ENCODE measurements around the gene NR0B1.

Gene NR0B1

GRCh38 chrX:30309139-30309571 lies at the start of gene NR0B1:
NR0B1 (minus strand) TSS chrX:30309390; CDS start chrX:30309363, 27 bp downstream.
- DNase-seq (ENCODE audit: low read depth) = no peak

GRCh38 chrX:30349946-30350345 lies 40.8 kb upstream of the NR0B1 start:
- no peak for DNase-seq (ENCODE audit: low read depth)

DNA sequence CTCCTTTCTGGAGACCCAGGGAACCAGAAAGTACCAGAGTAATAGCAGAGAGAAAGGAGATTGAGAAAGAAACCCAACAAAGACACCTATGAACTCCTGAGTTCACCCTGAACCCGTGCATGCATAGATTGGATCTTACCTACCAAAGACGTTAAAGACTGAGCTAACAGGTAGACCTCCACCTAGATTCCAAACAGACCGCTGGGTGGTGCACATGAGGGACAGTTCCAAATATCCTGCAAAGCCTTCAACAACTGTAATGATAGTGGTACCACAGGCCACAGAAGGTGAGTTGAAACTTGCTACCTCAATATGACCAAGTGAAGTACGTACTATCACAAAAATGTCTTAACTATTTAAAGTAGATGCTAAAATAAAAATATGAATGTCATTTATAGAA lies 34.0 kb upstream of the NR0B1 start:
- no peak for DNase-seq (ENCODE audit: low read depth)

- no peak for DNase-seq (ENCODE audit: low read depth)
These were observed 31.6 kb upstream of the NR0B1 start for GRCh38 chrX:30340753-30341152.

DNA sequence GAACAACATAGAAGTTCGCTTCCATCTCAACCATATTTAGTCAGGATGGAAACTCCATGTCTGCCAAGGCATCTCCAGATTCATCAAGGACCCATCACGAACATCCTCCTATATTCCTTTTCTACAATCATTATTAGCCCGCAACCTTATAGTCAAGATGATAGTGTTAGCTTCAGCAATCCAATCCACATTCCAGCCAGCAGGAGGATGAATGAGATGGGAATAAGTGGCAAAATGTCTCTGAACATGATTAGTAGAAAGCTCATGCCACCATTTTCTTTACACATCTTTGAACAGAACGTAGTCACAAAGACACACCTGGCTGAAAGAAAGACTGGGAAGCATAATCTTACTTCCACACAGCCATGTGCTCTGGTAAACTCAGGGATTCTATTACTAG lies 18.6 kb upstream of the NR0B1 start:
- DNase-seq (ENCODE audit: low read depth) = no peak

DNA sequence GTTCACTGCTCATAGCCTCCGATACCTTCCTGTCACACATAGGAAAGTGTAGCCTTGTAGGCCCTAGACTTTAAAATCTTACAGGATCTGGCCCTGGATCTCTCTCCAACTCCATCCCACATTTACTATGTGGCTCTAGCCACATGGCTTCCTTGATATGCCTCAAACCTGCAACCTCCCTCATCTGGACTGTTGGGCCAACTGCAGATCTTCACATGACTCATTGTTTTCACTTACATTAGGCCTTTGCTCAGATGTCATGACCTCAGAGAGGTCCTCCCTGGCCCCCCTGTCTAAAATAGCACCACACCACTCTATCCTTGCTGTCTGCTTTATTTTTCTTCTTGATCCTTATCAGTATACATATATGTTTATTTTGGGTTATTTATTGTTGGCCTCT lies 8.1 kb upstream of the NR0B1 start:
- no peak for DNase-seq (ENCODE audit: low read depth)

DNA sequence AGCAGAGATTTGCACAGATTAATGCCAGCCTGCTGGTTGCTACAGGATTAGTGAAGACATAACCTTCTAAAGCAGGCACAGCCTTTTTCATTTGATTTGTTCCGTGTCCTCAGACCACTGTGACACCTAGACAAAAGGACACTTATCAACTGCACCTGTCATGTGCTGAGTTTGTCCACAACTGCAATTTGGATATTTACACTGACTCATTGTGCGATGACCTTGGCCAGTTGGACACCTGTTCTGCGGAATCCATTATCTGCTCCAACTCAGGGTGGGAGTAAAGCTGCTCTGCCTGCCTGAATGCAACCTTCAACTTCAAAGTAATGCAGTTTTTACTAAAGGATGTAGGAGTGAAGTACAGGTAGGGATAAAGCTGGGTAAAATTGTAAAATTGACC lies 4.1 kb upstream of the NR0B1 start:
- DNase-seq (ENCODE audit: low read depth) = no peak

DNA sequence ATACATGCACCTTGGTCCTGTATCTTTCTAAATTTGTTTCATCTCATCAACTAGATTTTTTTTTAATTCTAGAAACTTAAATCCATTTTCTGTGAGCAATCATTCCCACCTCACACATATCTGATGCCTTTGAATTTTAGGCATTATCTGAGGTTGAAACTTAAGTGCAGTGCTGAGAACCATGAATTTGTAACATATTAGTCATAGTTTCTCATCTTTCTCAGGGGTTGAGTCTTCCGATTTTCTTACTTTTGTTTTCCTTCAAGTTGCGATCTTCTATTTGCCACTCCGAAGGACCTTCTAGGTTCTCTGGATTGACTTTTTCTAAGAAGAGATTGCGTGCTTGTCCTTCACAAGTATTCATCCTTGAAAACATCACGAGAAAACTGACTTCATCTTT lies 3.7 kb upstream of the NR0B1 start:
- no peak for DNase-seq (ENCODE audit: low read depth)

DNA sequence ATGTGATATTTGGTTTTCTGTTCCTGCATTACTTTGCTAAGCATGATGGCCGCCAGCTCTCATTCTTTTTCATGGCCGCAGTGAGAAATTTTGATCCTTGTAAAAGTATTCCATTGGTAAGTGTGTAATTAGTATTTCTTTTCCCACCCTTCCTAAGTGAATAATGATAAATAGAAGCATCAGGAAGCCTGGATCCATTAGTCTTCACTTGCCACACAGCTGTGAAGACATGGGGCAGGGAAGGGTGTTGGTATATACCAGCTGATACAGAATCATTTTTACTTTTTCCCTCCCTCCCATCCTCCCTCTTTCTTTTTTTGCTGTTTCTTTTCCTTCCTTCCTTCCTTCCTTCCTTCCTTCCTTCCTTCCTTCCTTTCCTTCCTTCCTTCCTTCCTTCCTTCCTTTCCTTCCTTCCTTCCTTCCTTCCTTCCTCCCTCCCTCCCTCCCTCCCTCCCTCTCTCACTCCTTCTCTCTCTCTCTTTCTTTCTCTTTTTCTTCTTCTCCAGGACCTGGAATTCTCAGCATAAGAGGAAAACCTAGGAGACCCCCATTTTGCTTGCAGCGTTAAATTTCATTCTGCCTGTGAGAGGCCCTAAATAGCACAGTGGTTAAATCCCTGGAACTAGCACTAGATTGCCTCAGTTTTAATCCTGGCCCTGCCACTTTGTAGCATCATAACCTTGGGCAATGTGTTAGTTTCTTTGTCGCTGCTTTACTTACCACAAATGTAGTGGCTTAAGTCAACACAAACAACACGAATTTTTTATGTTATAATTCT lies 1.4 kb upstream of the NR0B1 start:
- DNase-seq (ENCODE audit: low read depth) = no peak

DNA sequence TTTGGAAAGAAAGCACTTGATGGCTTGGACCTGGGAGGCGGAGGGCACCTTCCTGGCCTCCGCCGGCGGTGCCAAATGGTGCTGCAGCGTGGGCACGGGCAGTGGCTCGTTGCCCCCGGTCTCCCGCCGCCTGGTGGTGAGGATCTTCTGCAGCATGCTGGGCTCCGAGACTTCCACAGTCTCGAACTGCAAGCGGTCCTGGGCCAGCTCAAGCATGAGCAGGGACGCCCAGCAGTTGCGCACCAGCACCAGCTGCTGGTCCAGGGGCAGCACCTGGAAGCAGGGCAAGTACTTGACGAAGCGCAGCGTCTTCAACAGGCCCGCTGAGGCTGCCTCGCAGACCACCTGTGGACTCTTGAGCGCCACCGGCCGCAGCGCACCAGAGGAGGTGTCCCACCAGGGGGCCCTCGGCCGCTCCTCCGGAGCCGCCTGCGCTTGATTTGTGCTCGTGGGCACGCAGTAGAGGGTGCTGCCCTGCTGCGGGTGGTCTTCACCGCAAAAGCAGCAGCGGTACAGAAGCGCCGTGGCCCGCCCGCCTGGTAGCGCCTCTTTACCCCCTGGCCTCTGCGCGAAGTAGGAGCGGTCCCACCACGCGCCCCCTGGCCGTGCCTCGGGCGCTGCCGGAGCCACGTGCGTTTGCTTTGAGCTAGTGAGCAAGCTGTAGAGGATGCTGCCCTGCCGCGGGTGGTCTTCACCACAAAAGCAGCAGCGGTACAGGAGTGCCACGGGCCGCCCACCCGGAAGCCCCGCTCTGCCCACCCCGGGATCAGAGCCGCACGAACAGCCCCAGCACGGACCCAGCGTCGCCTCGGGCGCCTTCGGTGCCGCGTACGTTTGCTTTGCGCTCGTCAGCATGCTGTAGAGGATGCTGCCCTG lies 689 bp downstream of the NR0B1 start:
- DNase-seq (ENCODE audit: low read depth) = no peak

DNA sequence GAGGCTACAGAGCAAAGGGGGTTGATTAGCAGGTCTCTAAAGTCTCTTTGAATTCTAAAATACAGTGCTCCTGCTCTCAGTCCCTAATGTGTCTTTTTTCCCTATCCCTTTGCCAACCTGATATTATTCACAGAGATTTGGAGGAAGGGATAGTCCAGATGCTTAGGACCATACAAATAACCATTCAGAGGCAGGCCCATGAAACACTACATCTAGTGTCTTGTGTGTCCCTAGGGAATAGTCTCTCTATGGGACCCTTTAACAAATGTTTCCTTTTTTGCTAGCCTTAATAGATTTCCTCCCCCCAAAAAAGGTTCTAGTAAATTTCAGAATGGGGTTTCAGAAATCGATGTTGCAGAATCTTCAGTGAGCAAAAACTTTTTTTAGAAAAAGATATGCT lies 1.7 kb downstream of the NR0B1 start:
- no peak for DNase-seq (ENCODE audit: low read depth)

GRCh38 chrX:30304866-30305265 lies 4.3 kb downstream of the NR0B1 start:
- no peak for DNase-seq (ENCODE audit: low read depth)

DNA sequence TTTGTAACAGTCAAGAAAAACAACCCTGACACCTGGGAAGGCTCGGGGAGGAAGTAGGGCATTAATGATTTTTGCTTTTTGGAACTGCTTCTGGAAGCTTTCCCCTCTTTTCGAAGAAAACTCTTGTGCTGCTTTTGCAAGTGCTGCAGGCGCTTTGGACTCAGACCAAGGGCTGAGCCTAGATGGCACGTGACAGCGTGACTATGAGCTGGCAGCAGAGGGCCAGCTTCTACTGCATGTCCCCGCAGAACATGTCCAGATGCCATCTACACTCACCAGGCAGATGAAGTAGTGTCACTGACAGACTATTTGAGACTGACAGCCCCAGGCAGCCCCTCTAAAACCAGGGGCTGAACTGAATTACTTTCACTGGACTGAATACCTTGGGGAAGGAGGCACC lies 6.2 kb downstream of the NR0B1 start:
- DNase-seq (ENCODE audit: low read depth) = no peak

DNA sequence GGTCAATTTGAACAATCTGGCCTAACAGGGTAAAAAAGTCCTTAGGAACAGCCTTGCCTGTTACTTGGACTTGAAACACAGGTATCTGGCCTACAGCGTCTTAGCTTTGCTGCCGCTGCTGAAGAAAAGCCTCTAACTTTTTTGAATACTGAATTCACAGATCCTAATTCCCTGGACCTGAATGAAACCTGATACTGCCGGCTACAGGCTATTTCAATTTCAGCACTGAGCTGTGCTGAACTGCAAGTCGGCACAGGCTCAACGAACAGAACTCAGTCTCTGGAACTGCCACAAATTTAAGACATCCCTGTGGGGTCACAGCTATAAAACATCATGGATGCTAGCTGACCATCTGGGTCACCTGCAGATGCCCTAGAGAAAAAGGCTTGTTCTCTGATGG lies 7.2 kb downstream of the NR0B1 start:
- DNase-seq (ENCODE audit: low read depth) = no peak

DNA sequence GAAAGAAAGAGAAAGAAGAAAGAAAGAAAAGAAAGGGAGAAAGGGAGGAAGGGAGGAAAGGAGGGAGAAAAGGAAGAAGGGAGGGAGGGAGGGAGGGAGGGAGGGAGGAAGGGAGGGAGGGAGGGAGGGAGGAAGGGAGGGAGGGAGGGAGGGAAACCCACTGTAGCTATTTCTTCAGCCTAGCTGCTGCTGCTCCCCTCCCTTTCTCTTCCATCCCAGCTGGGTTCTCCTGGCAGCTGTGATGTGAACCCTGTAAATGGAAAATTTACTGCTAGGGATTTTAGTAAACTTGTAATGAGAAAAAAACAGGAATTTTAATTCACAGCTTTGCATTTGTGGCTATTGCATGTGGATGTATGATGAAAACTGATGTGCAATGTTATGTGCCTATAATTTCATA lies 8.0 kb downstream of the NR0B1 start:
- DNase-seq (ENCODE audit: low read depth) = no peak

DNA sequence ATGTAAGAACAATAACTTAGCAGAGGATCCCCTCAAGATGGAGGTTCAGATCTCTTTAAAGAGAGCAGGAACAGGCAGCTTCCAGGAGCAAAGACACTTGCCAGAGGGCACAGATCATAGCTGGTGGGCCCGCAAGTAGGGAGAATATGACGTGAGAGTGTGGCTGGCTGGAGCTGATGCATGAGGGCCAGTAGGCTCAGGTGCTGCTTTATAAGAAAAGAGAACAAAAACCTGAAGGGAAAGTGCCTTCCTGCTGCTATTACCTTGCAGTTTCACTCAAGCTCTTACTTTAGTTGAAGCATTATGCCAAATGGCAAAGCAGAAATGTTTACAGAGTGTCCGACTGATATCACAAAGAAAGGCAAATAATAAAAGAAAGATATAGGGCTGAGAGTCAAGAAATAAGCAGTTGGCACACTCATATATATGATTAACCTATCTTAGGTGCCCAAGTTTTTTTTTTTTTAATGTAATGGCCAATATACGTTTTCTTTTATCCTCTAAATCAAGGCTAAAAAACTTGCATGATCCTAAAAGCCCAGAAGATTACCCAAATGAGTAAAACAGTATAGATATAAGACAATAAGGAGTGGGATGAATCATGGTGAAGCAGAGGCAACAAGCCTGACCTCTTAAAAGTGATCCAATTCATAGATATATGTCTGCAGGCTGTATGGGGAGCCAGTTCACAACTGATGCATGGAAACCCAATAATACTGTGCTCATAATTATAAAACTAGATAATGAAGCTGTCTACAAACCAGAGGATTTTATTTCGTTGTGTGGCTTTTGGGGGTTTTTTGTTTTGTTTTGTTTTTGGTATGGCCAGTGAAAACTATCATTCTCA lies 12.6 kb downstream of the NR0B1 start:
- no peak for DNase-seq (ENCODE audit: low read depth)

GRCh38 chrX:30283456-30284200 lies 25.6 kb downstream of the NR0B1 start:
- DNase-seq (ENCODE audit: low read depth) = no peak

GRCh38 chrX:30282527-30282926 lies 26.7 kb downstream of the NR0B1 start:
- DNase-seq (ENCODE audit: low read depth) = no peak

DNA sequence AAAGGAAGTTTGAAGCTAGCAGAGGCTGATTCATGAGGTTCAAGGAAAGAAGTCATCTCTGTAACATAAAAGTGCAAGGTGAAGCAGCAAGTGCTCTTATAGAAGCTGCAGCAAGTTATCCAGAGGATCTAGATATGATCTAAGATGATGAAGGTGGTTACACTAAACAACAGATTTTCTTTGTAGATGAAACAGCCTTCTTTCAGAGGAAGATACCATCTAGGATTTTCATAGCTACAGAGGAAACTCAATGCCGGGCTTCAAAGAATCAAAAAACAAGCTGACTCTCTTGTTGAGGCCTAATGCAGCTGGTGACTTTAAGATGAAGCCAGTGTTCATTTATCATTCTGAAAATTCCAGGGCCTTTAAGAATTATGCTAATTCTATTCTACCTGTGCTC lies 28.8 kb downstream of the NR0B1 start:
- no peak for DNase-seq (ENCODE audit: low read depth)

DNA sequence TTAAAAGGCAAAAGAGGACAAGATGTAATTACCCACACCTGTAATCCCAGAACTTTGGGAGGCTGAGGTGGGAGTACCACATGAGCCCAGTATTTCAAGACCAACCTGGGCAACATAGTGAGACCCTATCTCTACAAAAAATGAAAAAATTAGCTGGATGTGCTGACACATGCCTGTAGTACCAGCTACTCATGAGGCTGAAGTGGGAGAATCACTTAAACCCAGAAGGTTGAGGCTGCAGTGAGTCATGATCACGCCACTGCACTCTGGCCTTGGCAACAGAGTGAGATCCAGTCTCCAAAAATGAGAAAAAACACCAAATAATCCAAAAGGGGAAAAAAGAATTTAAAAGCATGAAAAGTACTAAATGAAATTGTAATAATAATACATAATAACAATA lies 30.8 kb downstream of the NR0B1 start:
- DNase-seq (ENCODE audit: low read depth) = no peak

GRCh38 chrX:30275498-30275897 lies 33.7 kb downstream of the NR0B1 start:
- no peak for DNase-seq (ENCODE audit: low read depth)

GRCh38 chrX:30270639-30271038 lies 38.6 kb downstream of the NR0B1 start:
- DNase-seq (ENCODE audit: low read depth) = no peak

All from activated gamma-delta T cell treated with anti-CD3 and anti-CD28 coated beads, Interleukin-2, amount 50 U/mL, for 16 hours (primary cell).